Endodermal cell (in vitro differentiated cells): Measurements from ENCODE around the gene FAM193A. TPM values are rescaled to one million over a fixed set of nuclear protein-coding genes. Genes with fewer than 3 reads are reported as not detected.

ENCODE experiments used
- DNase-seq: peaks from one replicate; pipeline ENCODE4 v3.0.0-alpha.2; 2017
- H3K27ac ChIP-seq: 2 replicates; pipeline ENCODE4 v1.5.1; 2013; ENCODE audit warnings: mild to moderate bottlenecking, low read depth, low read length, moderate library complexity
- H3K27me3 ChIP-seq: 2 replicates; pipeline ENCODE4 v1.6.1; 2013; ENCODE audit warnings: mild to moderate bottlenecking, low read length, moderate library complexity; ENCODE audit not compliant: insufficient read depth, control insufficient read depth, poor library complexity, severe bottlenecking
- H3K36me3 ChIP-seq: 2 replicates; pipeline ENCODE4 v1.7.0; 2013; ENCODE audit warnings: mild to moderate bottlenecking, low read length, moderate library complexity; ENCODE audit not compliant: control insufficient read depth, insufficient read depth
- H3K4me1 ChIP-seq: one replicate; pipeline ENCODE4 v1.7.0; 2013; ENCODE audit warnings: low read length; ENCODE audit not compliant: control insufficient read depth, insufficient read depth
- H3K4me3 ChIP-seq: 2 replicates; pipeline ENCODE4 v1.5.1; 2013; ENCODE audit warnings: mild to moderate bottlenecking, low read length, moderate library complexity
- H3K9ac ChIP-seq: 2 replicates; pipeline ENCODE4 v1.6.1; 2013; ENCODE audit warnings: mild to moderate bottlenecking, low read length, moderate library complexity; ENCODE audit not compliant: poor library complexity, severe bottlenecking; ENCODE audit errors: extremely low read depth
- H3K9me3 ChIP-seq: 2 replicates; pipeline ENCODE4 v1.6.1; 2013; ENCODE audit warnings: mild to moderate bottlenecking, low read length, moderate library complexity; ENCODE audit not compliant: control insufficient read depth
- H3K27ac Mint-ChIP-seq: 2 replicates; pipeline ENCODE4 v1.8.0; 2020; ENCODE audit warnings: mixed read lengths
- H3K27me3 Mint-ChIP-seq: 2 replicates; pipeline ENCODE4 v1.8.0; 2021; ENCODE audit warnings: mild to moderate bottlenecking, mixed read lengths; ENCODE audit not compliant: insufficient read depth
- H3K36me3 Mint-ChIP-seq: 2 replicates; pipeline ENCODE4 v1.8.0; 2020; ENCODE audit warnings: low read depth, mixed read lengths
- H3K4me1 Mint-ChIP-seq: 2 replicates; pipeline ENCODE4 v1.8.0; 2020; ENCODE audit warnings: mixed read lengths
- H3K4me3 Mint-ChIP-seq: 2 replicates; pipeline ENCODE4 v1.8.0; 2020; ENCODE audit warnings: mild to moderate bottlenecking, moderate library complexity, mixed read lengths
- H3K9me3 Mint-ChIP-seq: 2 replicates; pipeline ENCODE4 v1.8.0; 2020; ENCODE audit warnings: mild to moderate bottlenecking, mixed read lengths
- CTCF ChIP-seq: fragments of 200-600 bp; sonication (generic); conservative IDR thresholded peaks from 2 replicates; pipeline ENCODE4 v1.5.0; 2021; ENCODE audit warnings: antibody characterized with exemption, mild to moderate bottlenecking
- WGBS, 2 experiments: methylation state at CpG; one replicate each; pipeline versions ENCODE4 v1.1.5 to v1.1.7; 2013; ENCODE audit warnings: missing lambda C conversion rate in 2 of 2, mixed read lengths in 1 of 2; ENCODE audit not compliant: insufficient coverage in 1 of 2, insufficient read length in 1 of 2; 5-methylcytosine and 5-hydroxymethylcytosine counted together
- total RNA-seq, 2 donors: library from RNA; stranded (reverse); fragmentation: NEBNext Ultra II Directional in 1 of 2; extraction: Animal tissue kit (Norgen Biotek cat#: 25700) in 1 of 2; gene quantifications; 2 replicates in 1 of 2; 3 replicates in 1 of 2; pipeline ENCODE4 v1.2.1, GENCODE V29; 2021

Gene FAM193A
- total RNA-seq, 2 donors from 2014 or later, result 32.1 to 39.0 TPM

GRCh38 chr4:2666722-2667247 lies 130.3 kb downstream of the FAM193A start:
- peaks cover 47% of the 10 kb centered on the region for H3K36me3 Mint-ChIP-seq
- H3K27me3 ChIP-seq, result no peaks in the 10 kb centered on the region
- no peaks in the 10 kb centered on the region for H3K4me1 Mint-ChIP-seq
- H3K4me1 ChIP-seq, result no peaks in the 10 kb centered on the region
- DNase-seq, result no peak
- no peak overlapping the region for H3K9ac ChIP-seq
- no peak for TF ChIP-seq CTCF
- H3K27ac Mint-ChIP-seq, result no peak overlapping the region
- no peaks in the 10 kb centered on the region for H3K9me3 ChIP-seq
- no peak overlapping the region for H3K4me3 ChIP-seq
- H3K27ac ChIP-seq, result no peak overlapping the region
- no peaks in the 10 kb centered on the region for H3K9me3 Mint-ChIP-seq
- H3K27me3 Mint-ChIP-seq, result no peaks in the 10 kb centered on the region
- peaks cover 67% of the 10 kb centered on the region for H3K36me3 ChIP-seq
- H3K4me3 Mint-ChIP-seq, result no peak overlapping the region
- 96 to 100% methylated on average over 2 of the region's 2 CpGs for WGBS, 2 experiments

GRCh38 chr4:2667428-2667827 lies 131.0 kb downstream of the FAM193A start:
- Histone ChIP-seq H3K9ac (no peak overlapping the region), H3K9me3 (no peaks in the 10 kb centered on the region), H3K4me3 (no peak overlapping the region), H3K27me3 (no peaks in the 10 kb centered on the region), H3K4me1 (no peaks in the 10 kb centered on the region), H3K27ac (no peak overlapping the region), H3K36me3 (peaks cover 70% of the 10 kb centered on the region)
- WGBS, 2 experiments, result 100% methylated on average over 2 of the region's 2 CpGs; no CpG with 5 or more reads in 1 of the 2 experiments
- Mint-ChIP-seq H3K36me3 (peaks cover 49% of the 10 kb centered on the region), H3K27me3 (no peaks in the 10 kb centered on the region), H3K4me3 (no peak overlapping the region), H3K9me3 (no peaks in the 10 kb centered on the region), H3K4me1 (no peaks in the 10 kb centered on the region), H3K27ac (no peak overlapping the region)
- no peak for DNase-seq
- TF ChIP-seq CTCF, result no peak

- no peak overlapping the region for H3K4me3 ChIP-seq
- peak overlapping the region; percentile 78 for H3K27ac ChIP-seq
- H3K27ac Mint-ChIP-seq, result no peak overlapping the region
- no peaks in the 10 kb centered on the region for H3K4me1 Mint-ChIP-seq
- 93 to 96% methylated on average over 5 to 10 of the region's 10 CpGs for WGBS, 2 experiments
- peaks cover 74% of the 10 kb centered on the region for H3K36me3 ChIP-seq
- no peak overlapping the region for H3K9ac ChIP-seq
- DNase-seq, result no peak
- H3K9me3 Mint-ChIP-seq, result no peaks in the 10 kb centered on the region
- H3K36me3 Mint-ChIP-seq, result peaks cover 54% of the 10 kb centered on the region
- H3K4me1 ChIP-seq, result no peaks in the 10 kb centered on the region
- no peaks in the 10 kb centered on the region for H3K27me3 ChIP-seq
- TF ChIP-seq CTCF, result no peak
- H3K27me3 Mint-ChIP-seq, result no peaks in the 10 kb centered on the region
- no peak overlapping the region for H3K4me3 Mint-ChIP-seq
- H3K9me3 ChIP-seq, result no peaks in the 10 kb centered on the region
Measured at GRCh38 chr4:2671267-2671895, 134.9 kb downstream of the FAM193A start.
